ENCODE data around the gene C1orf105. TPM values are rescaled to one million over a fixed set of nuclear protein-coding genes. Genes with fewer than 3 reads are reported as not detected.

The C1orf105 gene
- total and polyA plus RNA-seq, 2 of the 13 experiments (the other 11 are each of a cell fraction or from before 2014, with no cell fraction given) = 0.15 to 0.45 TPM

- TF ChIP-seq MEIS1 (CRISPR knock-in tag; IDR thresholded peaks at IDR 0.05; ENCODE audit: borderline replicate concordance) = no peak
- TF ChIP-seq ATF1 (CRISPR knock-in tag; IDR thresholded peaks at IDR 0.05) = no peak
- TF ChIP-seq ZNF589 (CRISPR knock-in tag; conservative IDR thresholded peaks at IDR 0.05) = no peak
- no peak for TF ChIP-seq LCORL (IDR thresholded peaks at IDR 0.05)
- 0 out of 2 replicates have a peak, but pooled peaks have one; percentile 7 for TF ChIP-seq LCORL (CRISPR knock-in tag; IDR thresholded peaks at IDR 0.05)
- TF ChIP-seq, protein P1, sequence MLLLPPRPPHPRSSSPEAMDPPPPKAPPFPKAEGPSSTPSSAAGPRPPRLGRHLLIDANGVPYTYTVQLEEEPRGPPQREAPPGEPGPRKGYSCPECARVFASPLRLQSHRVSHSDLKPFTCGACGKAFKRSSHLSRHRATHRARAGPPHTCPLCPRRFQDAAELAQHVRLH (CRISPR knock-in tag; IDR thresholded peaks at IDR 0.05; ENCODE audit: borderline replicate concordance, low read depth) = no peak
- TF ChIP-seq, protein P2, sequence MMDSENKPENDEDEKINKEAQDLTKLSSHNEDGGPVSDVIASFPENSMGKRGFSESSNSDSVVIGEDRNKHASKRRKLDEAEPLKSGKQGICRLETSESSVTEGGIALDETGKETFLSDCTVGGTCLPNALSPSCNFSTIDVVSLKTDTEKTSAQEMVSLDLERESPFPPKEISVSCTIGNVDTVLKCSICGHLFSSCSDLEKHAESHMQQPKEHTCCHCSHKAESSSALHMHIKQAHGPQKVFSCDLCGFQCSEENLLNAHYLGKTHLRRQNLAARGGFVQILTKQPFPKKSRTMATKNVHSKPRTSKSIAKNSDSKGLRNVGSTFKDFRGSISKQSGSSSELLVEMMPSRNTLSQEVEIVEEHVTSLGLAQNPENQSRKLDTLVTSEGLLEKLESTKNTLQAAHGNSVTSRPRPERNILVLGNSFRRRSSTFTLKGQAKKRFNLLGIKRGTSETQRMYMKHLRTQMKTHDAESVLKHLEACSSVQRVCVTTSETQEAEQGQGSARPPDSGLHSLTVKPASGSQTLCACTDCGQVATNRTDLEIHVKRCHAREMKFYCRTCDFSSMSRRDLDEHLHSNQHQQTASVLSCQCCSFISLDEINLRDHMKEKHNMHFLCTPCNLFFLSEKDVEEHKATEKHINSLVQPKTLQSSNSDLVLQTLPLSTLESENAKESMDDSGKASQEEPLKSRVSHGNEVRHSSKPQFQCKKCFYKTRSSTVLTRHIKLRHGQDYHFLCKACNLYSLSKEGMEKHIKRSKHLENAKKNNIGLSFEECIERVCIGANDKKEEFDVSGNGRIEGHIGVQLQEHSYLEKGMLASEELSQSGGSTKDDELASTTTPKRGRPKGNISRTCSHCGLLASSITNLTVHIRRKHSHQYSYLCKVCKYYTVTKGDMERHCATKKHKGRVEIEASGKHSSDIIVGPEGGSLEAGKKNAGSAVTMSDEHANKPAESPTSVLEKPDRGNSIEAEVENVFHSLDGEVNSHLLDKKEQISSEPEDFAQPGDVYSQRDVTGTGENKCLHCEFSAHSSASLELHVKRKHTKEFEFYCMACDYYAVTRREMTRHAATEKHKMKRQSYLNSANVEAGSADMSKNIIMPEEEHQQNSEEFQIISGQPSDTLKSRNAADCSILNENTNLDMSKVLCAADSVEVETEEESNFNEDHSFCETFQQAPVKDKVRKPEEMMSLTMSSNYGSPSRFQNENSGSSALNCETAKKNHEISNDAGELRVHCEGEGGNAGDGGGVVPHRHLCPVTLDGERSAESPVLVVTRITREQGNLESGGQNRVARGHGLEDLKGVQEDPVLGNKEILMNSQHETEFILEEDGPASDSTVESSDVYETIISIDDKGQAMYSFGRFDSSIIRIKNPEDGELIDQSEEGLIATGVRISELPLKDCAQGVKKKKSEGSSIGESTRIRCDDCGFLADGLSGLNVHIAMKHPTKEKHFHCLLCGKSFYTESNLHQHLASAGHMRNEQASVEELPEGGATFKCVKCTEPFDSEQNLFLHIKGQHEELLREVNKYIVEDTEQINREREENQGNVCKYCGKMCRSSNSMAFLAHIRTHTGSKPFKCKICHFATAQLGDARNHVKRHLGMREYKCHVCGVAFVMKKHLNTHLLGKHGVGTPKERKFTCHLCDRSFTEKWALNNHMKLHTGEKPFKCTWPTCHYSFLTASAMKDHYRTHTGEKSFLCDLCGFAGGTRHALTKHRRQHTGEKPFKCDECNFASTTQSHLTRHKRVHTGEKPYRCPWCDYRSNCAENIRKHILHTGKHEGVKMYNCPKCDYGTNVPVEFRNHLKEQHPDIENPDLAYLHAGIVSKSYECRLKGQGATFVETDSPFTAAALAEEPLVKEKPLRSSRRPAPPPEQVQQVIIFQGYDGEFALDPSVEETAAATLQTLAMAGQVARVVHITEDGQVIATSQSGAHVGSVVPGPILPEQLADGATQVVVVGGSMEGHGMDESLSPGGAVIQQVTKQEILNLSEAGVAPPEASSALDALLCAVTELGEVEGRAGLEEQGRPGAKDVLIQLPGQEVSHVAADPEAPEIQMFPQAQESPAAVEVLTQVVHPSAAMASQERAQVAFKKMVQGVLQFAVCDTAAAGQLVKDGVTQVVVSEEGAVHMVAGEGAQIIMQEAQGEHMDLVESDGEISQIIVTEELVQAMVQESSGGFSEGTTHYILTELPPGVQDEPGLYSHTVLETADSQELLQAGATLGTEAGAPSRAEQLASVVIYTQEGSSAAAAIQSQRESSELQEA (CRISPR knock-in tag; IDR thresholded peaks at IDR 0.05; ENCODE audit: not compliant biosample characterization) = no peak
- TF ChIP-seq GMEB1 (CRISPR knock-in tag; IDR thresholded peaks at IDR 0.05; ENCODE audit: borderline replicate concordance) = no peak
- TF ChIP-seq AGO1 (IDR thresholded peaks at IDR 0.05; ENCODE audit: low read depth, low read length, poor library complexity, severe bottlenecking) = no peak
- TF ChIP-seq, protein P3, sequence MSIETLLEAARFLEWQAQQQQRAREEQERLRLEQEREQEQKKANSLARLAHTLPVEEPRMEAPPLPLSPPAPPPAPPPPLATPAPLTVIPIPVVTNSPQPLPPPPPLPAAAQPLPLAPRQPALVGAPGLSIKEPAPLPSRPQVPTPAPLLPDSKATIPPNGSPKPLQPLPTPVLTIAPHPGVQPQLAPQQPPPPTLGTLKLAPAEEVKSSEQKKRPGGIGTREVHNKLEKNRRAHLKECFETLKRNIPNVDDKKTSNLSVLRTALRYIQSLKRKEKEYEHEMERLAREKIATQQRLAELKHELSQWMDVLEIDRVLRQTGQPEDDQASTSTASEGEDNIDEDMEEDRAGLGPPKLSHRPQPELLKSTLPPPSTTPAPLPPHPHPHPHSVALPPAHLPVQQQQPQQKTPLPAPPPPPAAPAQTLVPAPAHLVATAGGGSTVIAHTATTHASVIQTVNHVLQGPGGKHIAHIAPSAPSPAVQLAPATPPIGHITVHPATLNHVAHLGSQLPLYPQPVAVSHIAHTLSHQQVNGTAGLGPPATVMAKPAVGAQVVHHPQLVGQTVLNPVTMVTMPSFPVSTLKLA (IDR thresholded peaks at IDR 0.05) = no peak
- TF ChIP-seq ARID4A (CRISPR knock-in tag; IDR thresholded peaks at IDR 0.05; ENCODE audit: borderline replicate concordance) = no peak
These were observed 46.4 kb downstream of the C1orf105 start (continued) for GRCh38 chr1:172466795-172467407.

Measured in HepG2 (cell line).